AG10803 (cell line): Measurements from ENCODE around the gene FABP7.

Source experiments
- DNase-seq: peaks from one replicate; pipeline ENCODE4 v3.0.0; 2010; ENCODE audit warnings: low read depth
- H3K4me3 ChIP-seq: 2 replicates; pipeline ENCODE4 v1.5.1; 2011; ENCODE audit warnings: mild to moderate bottlenecking, low read length, control low read depth
- CTCF ChIP-seq: conservative IDR thresholded peaks from 2 replicates; pipeline ENCODE4 v1.5.1; 2011; ENCODE audit warnings: mild to moderate bottlenecking, low read length, control low read depth, inconsistent platforms

FABP7 gene

GRCh38 chr6:122778985-122779661, 393 bp upstream of the FABP7 start:
- no peak for DNase-seq
- H3K4me3 ChIP-seq, result no peak overlapping the region
- no peak for TF ChIP-seq CTCF

- no peak for TF ChIP-seq CTCF
- no peak overlapping the region for H3K4me3 ChIP-seq
- DNase-seq, result no peak
These were observed 598 bp downstream of the FABP7 start for GRCh38 chr6:122780114-122780513.

GRCh38 chr6:122781716-122782115, 2.2 kb downstream of the FABP7 start:
- no peak for TF ChIP-seq CTCF
- no peak for DNase-seq
- no peak overlapping the region for H3K4me3 ChIP-seq

- no peak for TF ChIP-seq CTCF
- DNase-seq, result no peak
- no peak overlapping the region for H3K4me3 ChIP-seq
These were observed 3.9 kb downstream of the FABP7 start for GRCh38 chr6:122783401-122783800.

- no peak for TF ChIP-seq CTCF
- H3K4me3 ChIP-seq, result no peak overlapping the region
- no peak for DNase-seq
These were observed 6.4 kb downstream of the FABP7 start for GRCh38 chr6:122785891-122786290.

- no peak overlapping the region for H3K4me3 ChIP-seq
- no peak for DNase-seq
- TF ChIP-seq CTCF, result no peak
These were observed 8.2 kb downstream of the FABP7 start for GRCh38 chr6:122787721-122788120.

GRCh38 chr6:122788208-122788607, 8.7 kb downstream of the FABP7 start:
- no peak for TF ChIP-seq CTCF
- DNase-seq, result no peak

More at GRCh38 chr6:122788208-122788607, 8.7 kb downstream of the FABP7 start:
- no peak overlapping the region; the same call in 1 of the 2 replicates for H3K4me3 ChIP-seq
